NK-92 (cell line): Measurements from ENCODE around the gene C10orf90.

Experiments used
- DNase-seq: peaks from one replicate; lab custom pipeline; 2025; ENCODE audit not compliant: unreplicated experiment; lab: John Stamatoyannopoulos, UW

Gene C10orf90

GRCh38 chr10:126504063-126504760 lies 166.3 kb downstream of the C10orf90 start:
- no peak for DNase-seq

- no peak for DNase-seq
Measured at GRCh38 chr10:126503392-126504062, 167.0 kb downstream of the C10orf90 start.

DNA sequence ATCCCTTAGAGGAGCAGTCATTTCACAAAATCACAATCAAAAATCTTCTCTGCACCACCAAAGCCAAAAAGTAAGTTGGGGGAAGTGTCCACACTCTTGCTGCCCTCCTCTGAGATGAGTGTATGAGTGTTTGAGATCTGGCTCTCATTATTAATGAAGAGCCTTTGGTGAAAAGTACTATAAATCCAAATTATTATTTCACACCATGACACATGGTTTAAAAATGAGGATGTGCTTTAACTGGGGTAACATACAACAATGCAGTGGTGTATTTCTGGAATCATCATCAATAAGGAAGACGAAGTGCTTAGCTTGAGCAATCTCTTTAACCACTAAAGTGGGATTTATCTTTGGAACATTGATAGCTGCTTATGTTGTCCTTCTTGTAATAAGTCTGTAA lies 168.1 kb downstream of the C10orf90 start:
- DNase-seq = no peak

- DNase-seq = no peak
Measured at GRCh38 chr10:126501828-126502227, 168.7 kb downstream of the C10orf90 start.

- no peak for DNase-seq
Measured at GRCh38 chr10:126500866-126501265, 169.6 kb downstream of the C10orf90 start.

- DNase-seq = no peak
Measured at GRCh38 chr10:126500185-126500584, 170.3 kb downstream of the C10orf90 start.

DNA sequence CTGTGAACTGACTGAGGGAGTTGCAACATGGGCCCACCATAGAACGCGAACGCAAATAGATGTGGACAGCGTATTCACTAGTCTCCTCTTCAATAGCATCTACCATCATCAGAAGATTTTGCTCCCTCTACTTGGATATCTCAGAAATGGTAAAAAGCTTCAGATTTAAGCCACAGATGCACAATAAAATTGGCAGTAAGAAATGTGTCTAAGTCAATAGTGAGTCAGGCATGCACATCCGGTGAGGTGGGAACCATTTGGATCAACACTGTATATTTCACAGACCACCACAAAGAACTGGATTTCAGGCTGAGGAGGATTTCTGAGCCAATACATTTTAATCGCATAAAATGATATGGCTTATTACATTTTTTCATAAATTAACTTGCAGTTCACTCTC lies 170.7 kb downstream of the C10orf90 start:
- DNase-seq = no peak

- DNase-seq = no peak
Measured at GRCh38 chr10:126497672-126498071, 172.8 kb downstream of the C10orf90 start.

GRCh38 chr10:126496771-126497545 lies 173.5 kb downstream of the C10orf90 start:
- DNase-seq = no peak

- no peak for DNase-seq
Measured at GRCh38 chr10:126491476-126491875, 179.0 kb downstream of the C10orf90 start.

DNA sequence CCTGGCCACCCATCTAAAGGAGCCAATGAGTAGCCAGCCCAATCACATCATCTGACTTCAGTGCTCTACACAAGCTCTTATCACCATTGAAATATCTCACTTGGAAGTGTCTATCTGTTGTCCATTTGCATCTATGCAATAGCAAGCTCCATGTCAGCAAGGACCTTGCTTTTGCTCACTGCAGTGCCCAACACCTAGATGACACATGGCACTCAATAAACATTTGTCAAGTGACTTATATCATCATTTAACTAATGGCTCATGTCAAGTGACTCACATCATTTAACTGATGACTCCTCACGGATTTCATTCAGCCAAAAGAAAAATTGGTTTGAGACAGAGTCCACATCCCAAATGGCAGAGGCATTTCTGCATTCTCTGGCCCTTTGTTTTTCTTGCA lies 189.3 kb downstream of the C10orf90 start:
- no peak for DNase-seq

DNA sequence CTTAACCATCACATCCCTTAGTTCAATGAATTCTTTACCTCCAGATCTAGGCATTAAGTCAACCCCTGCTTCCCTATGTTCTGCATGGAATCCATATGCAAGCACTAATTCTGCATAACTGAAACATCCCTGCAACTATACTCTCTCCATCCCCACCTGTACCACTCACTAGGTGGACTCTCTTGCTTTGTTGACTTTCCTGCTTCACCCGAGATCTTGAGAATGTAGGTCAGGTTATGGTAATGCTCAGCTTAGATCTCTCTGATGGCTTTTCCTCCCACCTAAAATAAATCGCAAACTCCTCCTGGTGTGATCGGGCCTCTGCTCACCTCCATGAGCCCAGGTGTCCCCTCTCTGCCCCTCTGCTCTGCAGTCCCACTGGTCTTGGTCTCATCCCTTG lies 189.8 kb downstream of the C10orf90 start:
- no peak for DNase-seq

DNA sequence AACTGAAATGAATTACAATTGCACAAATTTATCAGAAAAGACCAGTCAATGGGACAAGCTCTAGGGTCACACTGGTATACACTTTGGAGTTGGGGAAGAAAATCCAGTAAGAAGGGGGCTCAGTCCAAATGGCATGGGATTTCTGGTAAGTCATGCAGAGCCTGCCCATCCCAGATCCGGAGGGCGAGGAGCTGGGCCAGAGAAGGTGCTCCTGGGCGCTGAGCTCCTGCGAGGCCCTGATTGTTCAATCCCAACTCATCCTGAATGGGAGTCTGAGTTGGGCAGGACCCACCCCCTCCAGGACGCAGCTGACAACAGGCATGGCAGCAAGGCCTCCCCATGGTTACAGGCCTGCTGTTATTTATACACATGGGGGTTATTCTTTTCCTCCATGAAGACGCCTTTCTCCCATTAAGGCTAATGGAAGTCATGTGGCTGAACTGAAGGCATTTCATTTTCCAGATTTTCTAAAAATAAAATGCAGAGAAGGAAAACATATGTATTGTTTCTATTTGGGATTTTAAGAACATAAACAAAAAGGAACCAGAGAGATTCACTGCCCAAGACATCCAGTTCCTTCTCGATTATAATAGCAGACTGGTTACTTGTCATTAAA lies 191.1 kb downstream of the C10orf90 start:
- no peak for DNase-seq

- no peak for DNase-seq
Measured at GRCh38 chr10:126478546-126478945, 191.9 kb downstream of the C10orf90 start.

- no peak for DNase-seq
Measured at GRCh38 chr10:126476246-126476645, 194.2 kb downstream of the C10orf90 start.

GRCh38 chr10:126475074-126475691 lies 195.3 kb downstream of the C10orf90 start:
- DNase-seq = no peak

GRCh38 chr10:126474031-126474430 lies 196.5 kb downstream of the C10orf90 start:
- DNase-seq = no peak

DNA sequence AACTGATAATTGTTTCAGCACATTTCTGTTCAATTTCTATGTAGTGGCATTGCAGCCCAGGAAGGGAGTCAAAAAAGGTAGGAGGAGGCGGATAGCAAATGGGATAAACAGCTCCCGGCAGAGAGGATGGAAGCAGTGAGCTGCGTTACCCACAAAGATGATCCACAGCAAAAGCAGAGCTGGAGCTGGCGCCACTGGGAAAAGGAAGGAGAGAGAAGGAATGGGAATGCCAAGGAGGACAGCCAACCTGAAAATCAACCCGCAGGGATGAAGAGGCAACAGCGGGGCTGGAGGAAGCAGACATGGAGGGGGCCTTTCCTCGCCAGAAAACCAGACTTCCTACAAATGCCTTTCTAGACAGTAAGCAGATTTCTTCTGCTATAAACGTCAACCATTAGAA lies 199.5 kb downstream of the C10orf90 start:
- no peak for DNase-seq

DNA sequence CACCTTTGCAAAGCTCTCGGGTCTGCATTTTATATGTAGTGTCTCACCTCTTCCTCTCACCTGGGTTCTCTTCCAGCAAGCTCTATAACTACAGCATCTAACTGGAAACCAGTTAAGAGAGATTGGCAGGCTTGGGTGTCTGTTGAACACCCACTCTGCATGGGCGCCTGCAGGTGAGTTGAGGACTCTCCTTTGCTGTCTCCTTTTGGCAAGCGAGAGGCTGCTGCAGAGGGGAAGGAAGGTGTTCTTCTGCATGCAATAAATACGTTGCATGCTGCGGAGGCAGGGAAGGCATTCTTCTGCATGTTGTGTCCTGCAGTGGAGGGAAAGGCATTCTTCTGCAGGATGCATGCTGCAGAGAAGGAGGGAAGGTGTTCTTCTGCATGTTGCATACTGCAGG lies 200.8 kb downstream of the C10orf90 start:
- no peak for DNase-seq

- DNase-seq = no peak
Measured at GRCh38 chr10:126468876-126469643, 201.4 kb downstream of the C10orf90 start.
